Daoy (cell line): ENCODE results near the gene CALML5. TPM values are rescaled to one million over a fixed set of nuclear protein-coding genes. Genes with fewer than 3 reads are reported as not detected.

Source experiments
- DNase-seq: peaks from one replicate; pipeline ENCODE4 v3.0.0-alpha.2; 2015; ENCODE audit warnings: low read depth
- total RNA-seq: library from RNA; depleted of rRNA; stranded (reverse); fragments of >200 nt; shearing (Covaris generic); gene quantifications from 2 replicates; pipeline ENCODE4 v1.2.3, GENCODE V29; 2014

Gene CALML5
- total RNA-seq, 1 experiment from 2014 or later: not detected

DNA sequence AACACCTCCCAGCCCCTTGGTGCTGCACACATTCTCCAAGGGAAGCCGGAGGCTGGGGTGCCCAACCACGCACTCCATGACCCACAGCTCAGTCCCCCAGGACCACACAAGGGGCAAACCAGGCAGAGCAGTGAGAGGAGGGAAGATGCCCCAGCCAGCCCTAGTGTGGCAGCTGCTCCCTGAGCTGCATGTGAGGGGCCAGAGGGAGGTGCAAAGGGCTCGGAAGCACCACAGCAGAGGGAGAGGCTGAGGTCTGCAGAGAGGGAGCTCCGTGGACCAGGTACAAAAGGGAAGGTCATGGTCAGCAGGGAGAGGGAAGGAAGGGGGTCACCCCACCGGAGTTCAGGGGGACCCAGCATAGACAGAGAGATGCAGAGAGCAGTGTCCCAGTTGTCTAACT is 1.5 kb upstream of the CALML5 start:
- no peak for DNase-seq

DNA sequence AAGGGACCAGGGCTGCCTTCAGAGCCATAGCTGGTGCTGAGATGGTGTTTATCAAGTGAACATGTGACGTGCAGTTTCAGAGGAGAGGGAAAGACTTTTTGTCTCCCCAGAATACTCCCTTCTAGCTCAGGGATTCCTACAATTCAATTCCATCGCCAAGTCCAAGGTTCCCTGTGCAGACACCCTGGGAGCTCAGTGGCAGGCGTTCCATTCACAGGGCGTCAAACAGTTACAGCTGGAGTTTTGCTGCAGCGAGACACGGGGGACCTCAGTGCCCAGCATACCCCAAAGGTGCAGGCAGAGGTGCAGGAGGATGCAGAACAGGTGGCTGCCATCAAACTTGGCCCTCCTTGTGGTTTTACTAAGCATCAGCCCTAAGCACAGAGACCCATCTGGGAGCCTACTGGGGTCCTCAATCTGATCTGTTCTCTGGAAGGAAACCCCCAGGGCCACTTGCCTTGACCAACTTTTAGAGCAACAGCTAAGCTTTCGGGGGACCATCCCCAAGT is 846 bp upstream of the CALML5 start:
- no peak for DNase-seq

GRCh38 chr10:5498791-5499492 is 428 bp downstream of the CALML5 start:
- DNase-seq: no peak

GRCh38 chr10:5497948-5498730 is 1.2 kb downstream of the CALML5 start:
- DNase-seq: no peak

DNA sequence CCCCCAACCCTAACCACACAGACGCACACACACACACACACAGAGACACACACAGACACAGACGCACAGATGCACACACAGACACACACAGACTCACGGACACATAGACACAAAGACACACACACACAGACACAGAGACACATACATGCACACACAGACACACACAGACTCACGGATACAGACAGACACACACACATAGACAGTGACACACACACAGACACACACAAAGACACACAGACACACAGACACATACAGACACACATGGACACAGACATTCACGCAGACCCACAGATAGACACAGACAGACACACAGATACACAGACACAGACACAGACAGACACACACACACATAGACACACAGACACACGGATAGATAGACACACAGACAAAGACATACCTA is 2.1 kb downstream of the CALML5 start:
- no peak for DNase-seq

DNA sequence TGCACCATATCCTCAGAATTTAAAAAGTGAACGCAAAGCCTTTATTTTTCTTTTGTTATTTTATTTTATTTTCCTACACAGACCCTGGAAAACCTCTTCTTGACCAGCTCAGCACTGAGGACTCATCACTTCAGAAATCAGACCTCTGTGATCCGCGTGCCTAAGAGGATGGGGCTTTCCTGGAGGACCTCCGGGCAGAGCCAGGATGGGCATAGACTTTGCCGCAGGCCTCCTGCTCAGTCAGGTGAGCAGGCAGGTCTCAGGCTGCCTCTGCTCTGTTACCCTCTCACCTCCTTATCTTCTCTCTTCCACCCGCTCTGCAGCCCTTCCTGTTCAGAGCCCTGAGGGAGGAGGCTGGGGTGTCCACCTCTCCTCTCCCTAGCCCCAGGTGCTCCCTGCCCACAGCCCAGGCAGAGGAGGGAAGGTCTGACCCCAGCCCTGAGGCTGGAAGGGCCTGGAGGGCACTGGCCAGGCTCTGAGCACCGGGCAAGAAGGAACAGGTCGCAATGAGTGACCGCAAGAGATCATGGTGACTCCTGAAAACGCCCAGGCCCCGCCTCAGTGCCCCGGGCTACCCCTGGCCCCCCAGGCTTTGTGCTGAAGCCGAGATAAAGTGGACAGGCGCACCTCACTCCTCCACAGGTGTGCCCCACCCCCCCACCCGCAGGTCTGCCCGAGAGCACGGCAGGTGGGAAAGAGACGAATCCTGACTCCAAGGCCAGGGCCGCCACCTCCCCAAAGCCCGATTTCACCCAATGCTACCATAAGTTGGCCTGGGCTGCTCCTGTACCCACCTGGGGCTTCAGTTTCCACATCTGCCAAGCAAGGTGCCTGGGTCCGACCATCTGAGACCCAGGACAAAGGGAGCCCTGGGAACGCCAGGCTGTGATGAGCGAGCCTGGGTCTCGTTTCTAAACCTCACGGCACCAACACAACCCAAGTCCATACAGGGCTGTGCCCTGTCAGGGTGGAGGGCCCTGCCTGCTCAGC is 2.8 kb downstream of the CALML5 start:
- DNase-seq: no peak

GRCh38 chr10:5494611-5495010 is 4.8 kb downstream of the CALML5 start:
- no peak for DNase-seq

- DNase-seq: no peak
Observed at GRCh38 chr10:5493691-5494090, 5.7 kb downstream of the CALML5 start.

GRCh38 chr10:5492929-5493576 is 6.3 kb downstream of the CALML5 start:
- no peak for DNase-seq

- no peak for DNase-seq
Observed at GRCh38 chr10:5492322-5492855, 7.0 kb downstream of the CALML5 start.

DNA sequence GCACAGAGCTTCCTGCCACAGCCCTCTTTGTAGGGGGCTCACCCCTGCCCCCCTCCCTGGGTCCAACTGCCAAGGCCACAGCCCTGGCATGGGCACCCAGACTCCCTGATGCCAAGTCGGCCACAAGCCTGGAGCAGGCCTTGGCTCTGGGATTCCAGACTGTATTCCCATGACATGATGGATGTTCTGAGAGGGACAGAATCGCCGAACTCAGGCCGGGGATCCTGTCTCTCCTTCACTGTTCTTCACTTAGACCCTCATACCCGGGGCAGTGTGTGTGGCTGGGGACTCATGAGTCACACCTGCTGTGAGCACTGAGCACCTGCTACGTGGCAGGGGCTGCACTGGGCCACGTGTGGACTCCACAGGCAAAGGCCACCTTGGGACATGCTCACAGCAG is 7.9 kb downstream of the CALML5 start:
- no peak for DNase-seq

DNA sequence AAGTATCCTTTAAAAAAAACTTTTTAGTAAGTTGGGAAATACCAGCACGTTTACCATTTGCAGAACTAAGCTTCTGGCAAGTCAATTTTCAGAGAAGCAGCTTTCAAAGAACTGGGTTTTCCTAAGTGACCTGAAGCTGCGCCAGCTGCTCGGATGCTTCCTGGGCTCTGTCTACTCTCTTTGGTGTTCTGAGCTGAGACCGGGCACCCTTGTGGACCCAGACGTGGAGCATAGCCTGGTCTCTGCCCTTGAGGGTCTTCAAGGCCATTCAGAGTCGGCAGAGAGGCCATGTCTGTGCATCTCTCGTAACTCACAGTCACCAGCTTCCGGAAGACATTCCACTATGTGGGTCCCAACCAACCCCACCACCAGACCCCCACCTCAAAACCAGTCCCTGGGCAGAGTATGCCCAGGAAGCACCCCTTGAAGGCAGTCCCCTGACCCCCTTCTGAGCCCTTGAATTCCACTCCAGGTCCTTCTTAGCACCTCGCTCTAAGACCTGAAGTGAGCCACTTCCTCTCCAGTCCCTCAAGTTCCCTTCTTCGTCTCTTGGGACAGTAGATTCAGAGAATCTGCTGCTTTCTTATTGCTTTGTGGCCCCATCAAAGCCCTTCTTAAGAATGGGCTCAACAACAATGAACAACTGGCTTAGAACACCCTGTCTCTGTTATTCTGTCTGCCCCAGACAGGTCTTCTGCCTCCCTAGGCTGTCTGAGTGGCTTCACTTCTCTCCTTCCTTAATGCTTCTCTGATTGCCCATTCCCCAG is 8.5 kb downstream of the CALML5 start:
- no peak for DNase-seq

DNA sequence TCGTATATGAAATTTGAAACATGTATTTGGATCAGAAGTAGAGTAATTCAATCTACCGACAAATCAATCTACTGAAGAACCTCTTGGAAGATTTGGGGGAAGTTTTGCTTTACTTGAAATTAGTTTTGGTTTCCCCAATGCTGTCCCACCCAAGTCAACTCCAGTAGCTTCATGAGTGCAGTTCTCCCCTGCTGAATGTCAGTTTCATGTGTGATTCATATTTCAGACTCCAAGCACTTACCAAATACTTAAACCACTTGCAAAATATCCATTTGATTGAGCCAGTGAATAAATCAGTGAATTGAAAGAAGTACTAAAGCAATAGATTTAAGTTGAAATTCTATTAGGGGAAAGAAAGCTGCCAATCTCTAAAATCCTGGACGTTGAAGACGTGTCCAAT is 9.3 kb downstream of the CALML5 start:
- DNase-seq: no peak

DNA sequence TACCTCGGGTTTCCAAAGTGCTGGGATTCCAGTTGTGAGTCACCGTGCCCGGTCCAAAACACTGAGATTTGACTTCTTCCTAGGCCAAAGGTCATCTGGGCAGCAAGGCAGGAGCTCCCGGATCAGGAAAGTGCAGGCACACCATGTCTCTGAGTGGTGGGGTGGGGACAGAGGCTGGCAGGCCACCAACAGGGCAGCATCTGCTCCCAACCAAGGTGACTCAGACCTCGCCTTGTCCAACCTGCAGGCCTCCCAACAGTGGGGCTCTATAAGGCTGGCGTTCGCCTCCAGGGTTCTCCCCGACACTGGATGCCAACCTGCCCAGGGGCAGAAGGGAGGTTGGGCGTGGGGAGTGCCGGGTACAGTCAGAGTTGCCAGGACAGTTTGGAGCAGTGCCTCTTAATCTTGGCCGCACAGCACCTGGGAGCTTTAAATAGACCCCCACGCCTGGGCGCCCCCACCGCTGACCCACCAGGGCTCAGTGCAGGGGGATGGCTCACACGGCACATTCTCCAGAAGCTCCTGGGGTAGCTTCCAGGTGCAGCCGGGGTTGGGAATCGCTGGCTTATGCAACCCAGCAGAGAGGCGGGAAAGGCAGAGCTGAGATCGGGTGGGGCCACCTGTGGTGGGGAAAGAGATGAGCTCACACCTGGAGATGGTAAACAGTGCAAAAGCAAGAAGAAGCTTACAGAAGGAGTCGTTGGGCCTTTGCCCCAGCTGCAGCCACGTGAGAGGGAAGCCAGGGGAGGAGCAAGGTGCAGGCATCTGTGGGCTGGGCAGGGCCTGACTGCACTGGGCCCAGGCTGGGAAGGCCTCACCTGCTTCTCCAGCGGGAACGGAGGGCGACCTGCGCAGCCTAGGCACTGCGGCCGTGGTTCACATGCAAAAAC is 10.9 kb downstream of the CALML5 start:
- no peak for DNase-seq

DNA sequence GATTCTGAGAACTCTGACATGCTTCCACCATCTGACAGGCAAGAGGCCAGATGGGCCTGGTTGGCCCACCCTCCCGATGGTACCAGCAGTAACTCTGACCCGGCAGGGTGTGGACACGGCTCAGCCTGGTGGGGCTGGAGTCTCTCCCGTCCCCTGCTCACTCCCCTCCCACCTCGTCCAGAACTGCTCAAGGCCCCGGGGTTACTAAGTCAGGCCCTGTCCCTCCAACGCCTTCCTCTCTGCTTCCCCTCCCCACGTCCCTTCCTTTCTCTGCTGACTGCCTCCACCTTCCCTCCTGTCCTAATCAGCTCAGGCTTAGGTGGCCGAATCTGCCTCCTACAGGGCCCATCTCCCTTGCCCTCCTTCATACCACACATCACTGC is 12.5 kb downstream of the CALML5 start:
- no peak for DNase-seq

- DNase-seq: no peak
Observed at GRCh38 chr10:5485948-5486852, 13.2 kb downstream of the CALML5 start.

DNA sequence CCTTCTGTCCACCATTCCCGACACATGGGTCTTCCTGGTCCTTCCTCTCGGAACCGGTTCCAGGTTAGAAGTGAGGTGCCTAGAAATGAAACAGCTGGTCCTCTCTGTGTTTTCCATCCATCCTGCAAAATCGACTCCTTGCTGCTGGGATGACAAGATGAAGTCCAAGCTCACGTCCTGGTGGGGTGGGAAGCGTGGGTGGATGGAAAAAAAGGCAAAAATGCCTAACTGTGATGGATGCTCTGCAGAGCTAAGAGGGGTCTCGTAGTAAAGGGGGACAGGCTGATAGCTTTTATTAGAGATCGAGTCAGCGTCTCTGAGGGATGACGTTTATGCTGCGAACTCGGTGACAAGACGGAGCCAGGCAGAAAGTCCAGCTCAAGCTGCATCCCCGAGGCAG is 14.1 kb downstream of the CALML5 start:
- no peak for DNase-seq

GRCh38 chr10:5484205-5484604 is 15.2 kb downstream of the CALML5 start:
- no peak for DNase-seq
